GOT3 (cell line): ENCODE measurements around the gene HAS3.

Experiments
- DNase-seq: peaks from one replicate; lab custom pipeline; 2025; ENCODE audit warnings: mixed read lengths; lab: John Stamatoyannopoulos, UW

The HAS3 gene

DNA sequence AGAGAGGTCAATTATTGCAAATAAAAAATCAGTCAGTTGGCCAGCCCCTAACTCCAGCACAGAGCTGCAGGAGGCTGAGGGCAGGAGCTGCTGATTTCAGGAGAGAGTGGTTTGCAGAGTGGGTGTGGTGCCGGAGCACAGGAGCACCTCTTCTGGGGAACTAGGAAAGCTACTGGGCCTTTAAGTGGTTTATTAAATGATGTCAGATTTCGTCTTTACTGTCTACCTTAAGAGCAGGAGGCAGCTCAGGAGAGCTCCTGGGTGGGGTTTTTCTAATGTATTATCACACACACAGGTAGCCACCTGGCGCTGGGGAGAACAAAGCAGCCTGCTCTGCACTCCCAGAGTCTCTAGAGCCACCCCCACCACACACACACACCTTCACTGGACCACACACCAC, 11.5 kb upstream of the HAS3 start:
- DNase-seq: no peak

DNA sequence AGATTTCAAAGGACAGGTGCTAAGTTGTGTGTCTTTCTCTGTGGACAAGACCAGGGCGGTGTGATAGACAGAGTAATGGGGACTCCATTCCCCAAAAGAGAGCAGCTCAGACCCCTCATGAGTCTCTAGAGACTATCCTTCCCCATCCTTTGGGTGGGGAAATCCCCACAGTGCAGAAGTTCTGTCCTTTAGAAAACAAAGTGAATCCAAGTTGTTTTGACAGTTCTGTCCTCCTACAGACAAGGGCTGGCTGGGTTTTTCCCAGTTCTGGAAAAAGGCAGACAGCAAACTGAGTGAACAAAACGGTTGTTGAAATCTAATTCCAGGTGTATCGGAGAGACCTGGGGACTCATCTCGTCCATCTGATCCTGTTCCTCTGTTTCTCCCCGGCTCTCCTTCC, 11.0 kb upstream of the HAS3 start:
- DNase-seq: no peak

DNA sequence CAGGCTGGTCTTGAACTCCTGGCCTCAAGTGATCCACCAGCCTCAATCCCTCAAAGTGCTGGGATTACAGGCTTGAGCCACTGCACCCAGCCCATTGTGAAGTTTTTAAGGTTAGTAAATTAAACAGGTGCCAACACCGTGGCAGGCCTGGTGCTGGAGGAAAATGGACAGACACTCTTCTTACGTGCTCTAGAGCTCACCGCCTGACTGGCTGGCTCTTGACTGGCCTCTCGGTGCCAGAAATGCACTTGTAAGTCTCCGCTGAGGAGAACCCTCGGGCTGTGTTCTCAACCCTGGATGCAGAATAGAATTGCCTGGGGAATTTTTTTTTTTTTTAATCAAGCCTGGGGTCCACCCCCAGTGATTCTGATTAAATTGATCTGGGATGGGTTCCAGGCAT, 10.3 kb upstream of the HAS3 start:
- DNase-seq: no peak

DNA sequence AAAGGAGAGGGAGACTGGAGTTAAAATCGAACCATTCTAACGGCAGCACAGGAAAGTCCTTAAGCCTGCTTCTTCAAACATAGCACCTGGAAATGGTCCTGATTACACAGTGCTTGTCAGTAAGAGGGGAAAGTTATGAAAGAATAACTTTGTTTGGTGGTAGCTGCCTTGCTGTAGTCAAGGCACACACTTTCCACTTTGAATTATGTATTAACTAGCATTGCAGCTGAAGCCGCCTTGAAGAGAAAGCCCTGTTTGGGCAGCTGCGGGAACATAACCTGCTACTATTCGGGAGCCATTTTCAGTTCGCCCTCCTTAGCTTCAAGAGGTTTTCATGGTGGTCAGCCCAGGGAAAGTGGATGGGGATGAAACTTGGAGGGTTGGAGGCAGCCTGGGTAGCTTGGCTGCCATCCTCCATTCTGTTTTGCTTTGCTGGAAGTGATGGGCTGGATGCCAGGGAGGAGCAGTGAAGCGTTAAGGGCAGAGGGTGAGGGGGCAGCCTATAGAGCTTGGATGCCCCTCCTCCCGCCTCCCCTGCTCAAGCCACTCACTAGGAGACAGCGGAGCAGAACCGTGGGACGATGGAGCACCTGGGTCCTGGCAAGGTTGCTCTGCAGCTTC, 5.3 kb upstream of the HAS3 start:
- DNase-seq: no peak

DNA sequence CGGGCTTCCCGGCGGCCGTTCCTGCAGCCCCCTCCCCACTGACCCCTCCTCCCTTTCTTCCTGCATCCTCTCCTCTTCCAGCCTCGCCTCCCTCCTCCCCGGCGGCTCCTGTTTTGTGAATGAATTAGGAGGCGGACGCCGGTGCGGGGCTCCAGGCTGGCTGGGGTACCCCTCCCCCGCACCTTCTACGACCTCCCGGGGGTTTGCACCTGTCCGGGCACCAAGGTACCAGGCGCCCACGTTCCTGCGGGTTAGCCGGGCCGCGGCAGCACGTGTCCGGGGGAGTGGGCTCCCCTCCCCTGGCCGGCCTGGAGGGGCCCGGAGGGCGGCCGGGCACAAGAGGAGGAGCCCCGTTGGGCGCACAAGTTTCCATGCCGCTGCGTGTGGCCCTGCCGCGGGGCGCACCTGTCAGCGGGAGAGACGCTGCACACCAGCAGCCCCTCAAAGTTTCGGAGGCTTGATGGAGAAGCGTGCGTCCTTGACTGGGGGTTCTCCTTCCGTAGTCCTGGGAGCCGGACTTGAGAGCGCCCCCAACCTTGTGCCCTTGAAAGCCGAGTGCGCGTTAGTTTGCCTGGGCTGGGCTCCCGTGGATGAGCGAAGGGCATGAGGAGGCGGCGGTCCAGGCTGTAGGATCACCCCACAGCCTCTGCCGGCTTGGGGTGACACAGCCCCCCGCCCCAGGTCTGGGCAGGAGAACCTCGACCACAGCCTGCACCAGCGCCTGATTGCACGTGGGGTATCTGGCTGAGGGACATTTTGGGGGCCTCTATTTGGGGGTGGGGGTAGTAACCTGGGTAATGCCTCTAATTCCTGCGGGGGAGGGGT, 1.2 kb downstream of the HAS3 start:
- no peak for DNase-seq

DNA sequence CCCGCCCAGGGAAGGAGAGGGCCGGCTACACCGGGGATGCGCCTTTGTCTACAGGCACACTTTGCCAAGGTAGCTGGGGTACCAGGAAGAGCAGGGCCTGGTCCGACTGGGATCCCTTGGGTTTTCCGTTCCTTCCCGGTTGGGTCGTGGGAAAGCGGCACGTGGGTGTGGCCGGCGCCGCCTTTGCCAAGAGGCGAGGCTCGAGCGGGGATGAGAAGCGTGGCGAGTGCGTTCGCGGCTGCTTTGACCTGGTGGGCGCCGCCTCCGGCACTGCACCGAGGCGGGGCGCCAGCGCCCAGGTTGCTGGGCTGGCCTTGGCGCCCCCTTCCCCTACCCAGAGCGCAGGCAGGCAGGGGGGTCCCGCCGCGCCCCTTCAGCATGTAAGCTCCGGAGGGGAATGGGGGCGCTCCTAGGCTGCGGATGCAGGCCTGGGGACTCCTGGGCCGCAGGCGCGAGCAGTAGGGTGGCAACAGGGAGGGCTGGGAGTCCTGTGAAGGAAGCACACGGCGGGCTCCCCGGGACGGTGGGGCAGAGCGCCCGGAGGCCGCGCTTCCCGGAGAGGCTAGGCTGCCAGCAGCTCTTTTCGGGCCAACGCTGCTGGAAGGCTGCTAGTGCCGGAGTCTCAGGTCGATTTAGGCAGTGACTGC, 2.0 kb downstream of the HAS3 start:
- DNase-seq: no peak

DNA sequence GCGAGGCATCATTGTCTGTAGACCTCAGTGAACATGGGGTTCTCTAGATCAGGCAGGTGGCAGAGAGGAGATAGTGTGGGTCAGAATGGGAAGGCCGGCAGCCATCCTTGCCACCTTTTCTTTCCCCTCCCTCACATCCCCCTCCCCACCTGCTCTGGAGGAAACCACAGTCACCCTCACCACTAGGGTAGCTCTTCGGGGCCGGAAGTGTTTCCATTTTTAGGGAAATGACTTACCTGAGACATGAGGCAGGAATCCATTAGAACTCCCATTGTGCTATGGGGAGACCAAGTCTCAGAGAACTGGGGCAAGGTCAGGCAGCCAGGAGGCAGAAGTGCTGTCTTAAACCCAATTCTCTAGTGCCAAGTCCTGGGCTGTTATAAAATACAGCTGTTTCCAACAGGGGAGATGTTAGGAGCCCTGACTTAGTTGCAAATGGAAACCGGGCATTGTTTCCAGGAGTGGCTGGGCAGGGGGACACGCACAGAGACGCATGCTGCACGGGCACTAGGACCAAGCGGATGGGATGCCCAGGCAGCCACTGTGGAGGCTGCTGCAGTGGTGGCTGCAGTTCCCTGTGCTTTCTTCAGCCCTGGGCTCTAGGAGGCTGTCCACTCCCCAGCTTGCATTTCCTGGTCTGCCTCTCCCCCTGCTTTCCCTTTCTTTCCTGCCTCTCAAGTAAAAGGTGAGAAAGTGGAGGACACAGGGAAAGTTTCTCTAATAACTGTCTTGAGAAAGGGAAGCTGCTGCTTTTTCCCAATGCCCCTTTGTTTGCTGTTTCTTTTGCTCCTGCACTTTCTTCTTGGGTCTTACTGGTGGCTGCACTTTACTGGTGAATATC, 2.8 kb downstream of the HAS3 start:
- no peak for DNase-seq

DNA sequence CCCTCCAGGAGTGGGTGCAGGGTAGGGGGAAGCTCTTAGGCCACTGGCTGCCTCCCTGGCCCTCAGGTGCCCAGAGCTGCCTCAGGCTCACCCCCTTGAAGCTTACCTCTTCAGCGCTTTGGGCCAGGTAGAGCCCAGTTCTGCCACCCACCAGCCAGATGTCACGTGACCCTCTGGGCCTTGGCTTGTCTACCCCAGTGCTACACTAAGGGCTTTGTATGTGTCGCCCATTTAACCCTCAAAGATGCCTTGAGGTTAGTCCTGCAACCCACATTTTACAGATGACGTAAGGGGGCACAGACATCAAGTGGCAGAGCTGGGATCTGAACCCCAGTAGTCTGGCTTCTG, 3.4 kb downstream of the HAS3 start:
- no peak for DNase-seq

DNA sequence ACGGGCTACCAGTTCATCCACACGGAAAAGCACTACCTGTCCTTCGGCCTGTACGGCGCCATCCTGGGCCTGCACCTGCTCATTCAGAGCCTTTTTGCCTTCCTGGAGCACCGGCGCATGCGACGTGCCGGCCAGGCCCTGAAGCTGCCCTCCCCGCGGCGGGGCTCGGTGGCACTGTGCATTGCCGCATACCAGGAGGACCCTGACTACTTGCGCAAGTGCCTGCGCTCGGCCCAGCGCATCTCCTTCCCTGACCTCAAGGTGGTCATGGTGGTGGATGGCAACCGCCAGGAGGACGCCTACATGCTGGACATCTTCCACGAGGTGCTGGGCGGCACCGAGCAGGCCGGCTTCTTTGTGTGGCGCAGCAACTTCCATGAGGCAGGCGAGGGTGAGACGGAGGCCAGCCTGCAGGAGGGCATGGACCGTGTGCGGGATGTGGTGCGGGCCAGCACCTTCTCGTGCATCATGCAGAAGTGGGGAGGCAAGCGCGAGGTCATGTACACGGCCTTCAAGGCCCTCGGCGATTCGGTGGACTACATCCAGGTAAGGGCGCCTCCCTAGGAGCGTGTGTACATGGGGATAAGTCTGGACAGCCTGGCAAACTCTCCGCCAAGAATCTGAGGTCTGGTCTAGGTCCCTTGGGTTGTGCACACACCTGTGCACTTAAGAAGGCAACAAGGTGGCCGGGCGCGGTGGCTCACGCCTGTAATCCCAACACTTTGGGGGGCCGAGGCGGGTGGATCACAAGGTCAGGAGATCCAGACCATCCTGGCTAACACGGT, 4.2 kb downstream of the HAS3 start:
- DNase-seq: no peak

DNA sequence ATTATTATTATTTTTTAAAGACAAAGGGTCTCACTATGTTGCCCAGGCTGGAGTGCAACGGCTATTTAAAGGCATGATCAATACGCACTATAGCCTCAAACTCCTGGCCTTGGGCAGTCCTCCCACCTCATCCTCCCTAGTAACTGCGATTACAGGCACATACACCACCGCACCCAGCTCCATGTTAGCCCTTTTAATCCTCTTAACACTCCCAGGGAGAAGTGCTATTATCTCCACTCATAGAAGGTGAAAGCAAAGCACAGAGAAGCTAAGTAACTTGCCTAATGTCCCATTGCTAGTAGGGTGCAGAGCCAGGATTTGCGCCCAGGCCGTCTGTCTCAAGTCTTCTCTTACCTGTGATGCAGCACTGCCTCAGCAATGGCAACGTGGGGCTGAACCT, 5.0 kb downstream of the HAS3 start:
- DNase-seq: no peak

DNA sequence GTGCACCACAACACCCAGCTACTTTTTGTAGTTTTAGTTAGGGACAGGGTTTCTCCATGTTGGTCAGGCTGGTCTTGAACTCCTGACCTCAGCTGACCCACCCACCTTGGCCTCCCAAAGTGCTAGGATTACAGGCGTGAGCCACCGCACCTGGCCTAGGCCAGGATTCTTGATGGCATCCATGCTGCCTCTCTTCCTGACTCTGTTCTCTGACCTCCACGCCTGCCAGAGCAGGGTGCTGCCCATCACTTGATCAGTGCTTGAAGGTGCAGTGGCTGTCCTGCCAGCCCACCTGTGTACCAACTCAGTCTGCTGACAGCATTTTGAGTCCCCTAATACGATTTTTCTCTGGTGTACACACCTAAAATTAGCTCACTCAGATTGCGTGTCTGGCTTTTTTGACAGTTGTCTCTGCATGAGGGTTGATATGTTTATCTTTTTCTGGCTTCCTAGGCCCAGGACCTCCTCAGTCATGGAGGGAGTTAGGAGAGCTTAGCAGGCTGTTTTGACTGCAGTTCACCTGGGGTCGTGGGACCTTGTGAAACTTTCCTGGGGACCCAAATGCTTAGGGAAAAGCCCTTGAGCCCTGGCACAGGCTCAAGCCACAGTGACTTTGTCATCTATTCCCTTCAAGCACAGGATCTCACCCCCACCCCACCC, 5.9 kb downstream of the HAS3 start:
- DNase-seq: no peak

DNA sequence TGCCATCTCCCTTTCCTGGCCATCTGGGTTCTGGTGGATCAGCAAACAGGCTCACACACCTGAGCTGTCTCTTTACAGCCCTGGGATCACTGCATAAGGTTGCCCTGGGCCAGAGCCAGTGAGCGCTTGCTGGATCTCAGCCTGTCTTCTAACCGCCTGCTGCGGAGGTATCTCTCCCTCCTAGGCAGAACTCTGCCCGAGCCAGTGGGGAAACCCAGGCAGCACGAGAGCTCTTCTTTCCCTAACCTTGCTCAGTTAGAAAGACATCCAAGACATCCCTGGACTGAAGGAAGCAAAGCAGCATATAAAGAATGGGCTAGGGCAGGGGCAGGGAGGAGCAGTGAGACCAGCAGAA, 6.4 kb downstream of the HAS3 start:
- no peak for DNase-seq

DNA sequence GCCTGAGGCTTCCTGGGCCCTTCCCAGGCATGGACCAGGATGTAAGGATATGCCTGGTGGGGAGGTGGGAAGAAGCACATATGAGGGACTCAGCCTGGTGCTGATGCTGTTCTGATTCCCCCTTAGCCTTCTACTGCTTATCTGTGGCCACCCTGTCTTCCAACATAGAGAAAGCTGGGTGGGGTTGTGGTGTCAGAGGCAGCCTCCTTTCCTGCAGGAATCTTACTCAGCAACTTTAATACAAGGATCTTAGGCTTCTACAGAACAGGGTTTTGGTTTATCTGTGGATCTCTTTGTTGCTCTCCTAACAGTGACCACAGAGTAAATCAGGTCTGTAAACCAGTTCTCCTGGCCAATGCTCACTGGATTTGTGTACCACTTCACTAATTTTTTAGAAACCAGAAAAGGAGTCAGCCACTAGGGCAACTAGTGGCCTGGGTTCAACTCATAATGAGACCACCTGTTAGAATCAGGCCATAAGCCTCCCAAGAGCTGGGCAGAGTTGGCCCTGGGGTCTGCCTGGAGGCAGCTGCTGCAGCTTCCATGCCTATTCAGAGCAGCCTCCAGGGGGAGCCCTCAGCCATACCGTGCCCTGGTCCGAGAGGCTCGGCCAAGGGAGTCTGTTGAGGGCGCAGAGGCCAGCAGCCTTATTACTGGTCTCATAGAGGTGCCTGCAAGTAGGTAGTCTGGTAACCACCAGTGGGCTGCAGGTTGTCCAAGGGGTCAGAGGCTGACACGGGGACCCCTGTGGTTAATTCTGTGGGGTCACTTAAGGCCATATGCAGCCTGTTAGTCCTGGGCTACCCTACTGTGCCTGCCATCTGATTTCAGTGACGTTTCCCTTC, 7.1 kb downstream of the HAS3 start:
- no peak for DNase-seq

DNA sequence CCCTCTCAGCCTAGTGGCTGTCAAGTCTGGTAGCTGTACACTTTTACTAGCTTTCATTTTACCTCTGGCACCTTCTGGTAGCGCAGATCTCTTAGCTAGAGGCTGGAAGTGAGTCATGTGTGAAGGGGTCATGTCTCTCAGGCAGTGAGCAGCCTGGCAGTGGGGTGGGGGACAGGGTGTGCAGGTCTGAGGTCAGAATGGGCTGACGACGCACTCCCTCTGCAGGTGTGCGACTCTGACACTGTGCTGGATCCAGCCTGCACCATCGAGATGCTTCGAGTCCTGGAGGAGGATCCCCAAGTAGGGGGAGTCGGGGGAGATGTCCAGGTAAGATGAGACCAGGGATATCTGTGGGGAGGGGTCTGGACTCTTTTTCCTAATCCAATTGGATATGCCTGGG, 7.8 kb downstream of the HAS3 start:
- no peak for DNase-seq

DNA sequence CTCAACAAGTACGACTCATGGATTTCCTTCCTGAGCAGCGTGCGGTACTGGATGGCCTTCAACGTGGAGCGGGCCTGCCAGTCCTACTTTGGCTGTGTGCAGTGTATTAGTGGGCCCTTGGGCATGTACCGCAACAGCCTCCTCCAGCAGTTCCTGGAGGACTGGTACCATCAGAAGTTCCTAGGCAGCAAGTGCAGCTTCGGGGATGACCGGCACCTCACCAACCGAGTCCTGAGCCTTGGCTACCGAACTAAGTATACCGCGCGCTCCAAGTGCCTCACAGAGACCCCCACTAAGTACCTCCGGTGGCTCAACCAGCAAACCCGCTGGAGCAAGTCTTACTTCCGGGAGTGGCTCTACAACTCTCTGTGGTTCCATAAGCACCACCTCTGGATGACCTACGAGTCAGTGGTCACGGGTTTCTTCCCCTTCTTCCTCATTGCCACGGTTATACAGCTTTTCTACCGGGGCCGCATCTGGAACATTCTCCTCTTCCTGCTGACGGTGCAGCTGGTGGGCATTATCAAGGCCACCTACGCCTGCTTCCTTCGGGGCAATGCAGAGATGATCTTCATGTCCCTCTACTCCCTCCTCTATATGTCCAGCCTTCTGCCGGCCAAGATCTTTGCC, 9.0 kb downstream of the HAS3 start:
- no peak for DNase-seq

DNA sequence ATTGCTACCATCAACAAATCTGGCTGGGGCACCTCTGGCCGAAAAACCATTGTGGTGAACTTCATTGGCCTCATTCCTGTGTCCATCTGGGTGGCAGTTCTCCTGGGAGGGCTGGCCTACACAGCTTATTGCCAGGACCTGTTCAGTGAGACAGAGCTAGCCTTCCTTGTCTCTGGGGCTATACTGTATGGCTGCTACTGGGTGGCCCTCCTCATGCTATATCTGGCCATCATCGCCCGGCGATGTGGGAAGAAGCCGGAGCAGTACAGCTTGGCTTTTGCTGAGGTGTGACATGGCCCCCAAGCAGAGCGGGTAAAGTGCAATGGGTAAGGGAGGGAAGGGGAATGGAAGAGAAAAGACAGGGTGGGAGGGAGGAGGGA, 9.5 kb downstream of the HAS3 start:
- no peak for DNase-seq

DNA sequence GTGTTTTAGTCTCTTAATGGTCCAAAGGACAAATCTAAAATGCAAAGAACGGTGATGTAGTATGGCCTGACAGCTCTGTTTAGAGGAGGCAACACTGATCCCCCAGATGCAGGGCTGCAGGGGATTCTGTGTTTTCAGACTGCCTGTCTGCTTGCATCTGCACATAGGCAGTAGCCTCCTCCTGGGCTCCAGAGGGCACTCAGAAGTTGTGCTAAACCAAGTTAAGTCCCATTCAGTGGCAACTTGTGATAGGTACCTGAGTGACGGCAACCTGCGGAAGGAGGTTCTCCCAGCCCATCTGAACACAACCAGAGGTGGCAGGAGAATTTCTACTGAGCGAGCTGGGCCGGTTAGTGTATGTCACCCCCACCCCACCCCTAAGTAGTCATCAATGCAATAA, 9.9 kb downstream of the HAS3 start:
- DNase-seq: no peak

DNA sequence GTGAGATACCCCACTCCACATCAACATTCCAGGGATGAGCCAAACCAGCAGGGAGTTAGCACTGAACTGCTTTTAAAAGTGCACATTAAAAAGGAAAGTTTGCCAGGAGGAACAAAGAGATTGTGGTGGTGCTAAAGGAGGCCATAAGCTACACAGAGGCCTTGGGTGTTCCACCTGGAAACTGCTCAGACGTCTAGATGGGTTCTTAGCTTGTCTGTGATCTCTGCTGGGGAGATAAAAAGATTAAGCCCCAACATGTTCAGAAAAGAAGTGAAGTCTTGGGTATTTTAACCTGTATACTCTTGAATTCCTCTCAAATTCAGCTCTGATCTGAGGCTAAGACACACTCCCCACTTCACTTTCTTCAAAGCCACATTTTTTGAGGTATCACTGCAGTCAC, 10.4 kb downstream of the HAS3 start:
- DNase-seq: no peak

DNA sequence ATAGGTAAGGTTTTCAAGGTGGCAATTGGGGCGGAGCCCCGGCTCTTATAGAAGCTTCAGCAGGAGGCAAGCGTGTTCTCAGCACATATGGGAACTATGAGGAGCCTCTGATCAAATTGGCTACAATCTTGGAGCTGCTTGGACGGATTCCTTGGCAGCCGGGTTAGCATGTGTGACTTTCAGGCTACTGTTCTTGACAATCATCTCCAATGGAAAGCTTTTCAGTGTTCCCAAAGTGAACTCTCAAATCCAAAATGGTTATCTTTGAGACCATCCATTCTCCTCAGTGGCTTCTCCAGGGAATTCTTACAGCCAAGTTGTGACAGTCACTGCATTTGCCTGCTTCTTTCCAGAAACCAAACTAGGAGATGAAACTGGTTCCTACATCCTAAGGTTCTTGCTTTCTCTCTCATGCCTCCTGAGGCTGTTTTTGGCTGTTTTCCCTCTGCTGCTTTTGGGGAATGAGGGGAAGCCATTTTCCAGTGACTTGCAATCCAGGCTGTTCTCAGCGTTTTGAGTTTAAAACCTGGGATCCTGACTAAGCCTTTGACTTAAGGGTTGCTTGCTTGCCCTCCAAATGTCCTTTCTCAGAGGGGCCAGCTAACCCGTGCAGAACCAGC, 10.9 kb downstream of the HAS3 start:
- DNase-seq: no peak

DNA sequence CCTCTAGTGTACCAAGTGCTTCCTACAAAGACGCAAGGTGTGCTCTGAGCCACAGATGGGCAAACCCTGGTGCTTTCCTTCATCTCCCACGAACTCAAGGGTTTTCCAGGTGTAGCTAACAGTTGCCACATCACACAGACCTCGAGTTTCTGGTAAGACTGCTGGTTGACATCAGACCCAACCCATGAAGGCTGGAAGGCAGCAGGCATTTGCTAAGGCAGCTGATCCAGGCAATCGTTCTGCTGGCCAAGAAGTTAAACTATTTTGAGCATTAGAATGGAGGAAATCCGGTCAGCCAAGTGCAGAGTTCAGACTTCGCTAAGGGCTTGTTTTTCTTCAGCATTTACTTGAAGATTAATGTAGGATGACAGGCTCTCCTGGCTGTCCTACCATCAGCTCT, 11.5 kb downstream of the HAS3 start:
- no peak for DNase-seq
